B cell (primary cell): ENCODE measurements around the gene ADPRS. TPM values are rescaled to one million over a fixed set of nuclear protein-coding genes. Genes with fewer than 3 reads are reported as not detected.

Source experiments
- ATAC-seq: fragments of 200-7000 bp; cut with Tn5 transposase; one replicate; pipeline ENCODE4 v1.10.0; 2021; ENCODE audit warnings: low read depth, mild to moderate bottlenecking, moderate number of reproducible peaks, moderate library complexity
- CTCF ChIA-PET: fragments of 350-600 bp; sonication (Branson Sonifier 250); formaldehyde crosslinking; loops from one replicate; lab custom pipeline; 2021; ENCODE audit warnings: antibody characterized with exemption, inconsistent platforms; lab: Charles Lee
- POLR2A ChIA-PET: fragments of 350-600 bp; sonication (Branson Sonifier 250); formaldehyde crosslinking; loops from one replicate; lab custom pipeline; 2021; ENCODE audit warnings: antibody characterized with exemption; lab: Charles Lee
- DNase-seq: peaks from one replicate; pipeline ENCODE4 v3.0.0; 2013
- H2AFZ ChIP-seq: 2 replicates; pipeline ENCODE4 v1.6.1; 2012; ENCODE audit warnings: mild to moderate bottlenecking, low read depth, low read length; ENCODE audit not compliant: insufficient read depth, poor library complexity, severe bottlenecking
- H3K27ac ChIP-seq, 2 donors: 1 replicate in 1 of 2; 2 replicates in 1 of 2; pipeline ENCODE4 v1.5.1; 2012 to 2013; ENCODE audit warnings: low read length in 2 of 2, mild to moderate bottlenecking in 2 of 2, moderate library complexity in 1 of 2
- H3K27me3 ChIP-seq, 4 experiments: fragments of 200-600 bp in 1 of 4; sonication (generic) in 1 of 4; replicated peaks in 1 of 4; 1 replicate in 2 of 4; 2 replicates in 2 of 4; pipeline versions ENCODE4 v1.6.1 to v1.7.0; 2013 to 2016; ENCODE audit warnings: low read length in 3 of 4, mild to moderate bottlenecking in 2 of 4, mixed read lengths in 1 of 4, moderate library complexity in 1 of 4; ENCODE audit not compliant: insufficient read depth in 4 of 4, control insufficient read depth in 3 of 4; ENCODE audit errors: control extremely low read depth in 1 of 4
- H3K36me3 ChIP-seq, 2 experiments: replicated peaks in 1 of 2; 1 replicate in 1 of 2; 2 replicates in 1 of 2; pipeline versions ENCODE4 v1.6.1 to v1.7.1; 2013; ENCODE audit warnings: low read length in 1 of 2; ENCODE audit not compliant: insufficient read depth in 2 of 2, control insufficient read depth in 1 of 2; ENCODE audit errors: control extremely low read depth in 1 of 2, extremely low read depth in 1 of 2
- H3K4me1 ChIP-seq, 2 donors: fragments of 200-600 bp in 1 of 2; sonication (generic) in 1 of 2; 1 replicate in 1 of 2; 2 replicates in 1 of 2; pipeline versions ENCODE4 v1.5.1 to v1.6.1; 2013 to 2017; ENCODE audit warnings: low read length in 2 of 2; ENCODE audit not compliant: control insufficient read depth in 2 of 2, insufficient read depth in 2 of 2
- H3K4me2 ChIP-seq: replicated peaks from 2 replicates; pipeline ENCODE3; 2012; ENCODE audit warnings: mild to moderate bottlenecking, low read depth, low read length; ENCODE audit not compliant: poor library complexity, severe bottlenecking
- H3K4me3 ChIP-seq, 5 experiments: fragments of 200-600 bp in 1 of 5; sonication (generic) in 1 of 5; 1 replicate in 3 of 5; 2 replicates in 2 of 5; pipeline versions ENCODE4 v1.5.1 to v1.7.0; 2011 to 2016; ENCODE audit warnings: low read length in 4 of 5, mild to moderate bottlenecking in 4 of 5, low read depth in 2 of 5, control low read depth in 1 of 5, moderate library complexity in 1 of 5; ENCODE audit not compliant: insufficient read depth in 1 of 5; ENCODE audit errors: control extremely low read depth in 1 of 5, extremely low read depth in 1 of 5
- H3K79me2 ChIP-seq: fragments of 200-600 bp; sonication (generic); one replicate; pipeline ENCODE4 v1.6.0; 2016; ENCODE audit warnings: low read length; ENCODE audit not compliant: control insufficient read depth, insufficient read depth
- H3K9ac ChIP-seq: fragments of 200-600 bp; sonication (generic); 2 replicates; pipeline ENCODE4 v1.6.1; 2017; ENCODE audit warnings: mild to moderate bottlenecking, low read length, moderate library complexity
- H3K9me3 ChIP-seq, 3 donors: one replicate each; pipeline versions ENCODE4 v1.6.1 to v1.7.1; 2013; ENCODE audit warnings: low read length in 2 of 3; ENCODE audit not compliant: control insufficient read depth in 2 of 3, insufficient read depth in 1 of 3; ENCODE audit errors: control extremely low read depth in 1 of 3
- H4K20me1 ChIP-seq: 2 replicates; pipeline ENCODE4 v1.6.0; 2012; ENCODE audit warnings: mild to moderate bottlenecking, low read length; ENCODE audit not compliant: insufficient read depth, control insufficient read depth, poor library complexity, severe bottlenecking
- H3K27ac Mint-ChIP-seq: one replicate; pipeline ENCODE4 v1.8.0; 2021; ENCODE audit warnings: mixed read lengths
- H3K27me3 Mint-ChIP-seq: one replicate; pipeline ENCODE4 v1.8.0; 2021; ENCODE audit warnings: mixed read lengths
- H3K4me1 Mint-ChIP-seq: one replicate; pipeline ENCODE4 v1.8.0; 2021; ENCODE audit warnings: mixed read lengths
- H3K4me3 Mint-ChIP-seq: one replicate; pipeline ENCODE4 v1.8.0; 2021; ENCODE audit warnings: mixed read lengths
- H3K9me3 Mint-ChIP-seq: one replicate; pipeline ENCODE4 v1.8.0; 2022; ENCODE audit warnings: mixed read lengths; ENCODE audit not compliant: insufficient read depth
- CTCF ChIP-seq: fragments of 200-600 bp; IDR thresholded peaks from one replicate; pipeline ENCODE4 v1.8.0; 2022; ENCODE audit warnings: antibody characterized with exemption, mild to moderate bottlenecking
- EZH2 ChIP-seq: IDR thresholded peaks from 2 replicates; pipeline ENCODE4 v1.6.1; 2012; ENCODE audit warnings: borderline replicate concordance, low read depth, mild to moderate bottlenecking, moderate library complexity, low read length; ENCODE audit not compliant: insufficient read depth, poor library complexity, severe bottlenecking
- WGBS: methylation state at CpG from one replicate; pipeline ENCODE4 v1.1.5; 2013; ENCODE audit warnings: missing lambda C conversion rate; ENCODE audit not compliant: insufficient coverage; 5-methylcytosine and 5-hydroxymethylcytosine counted together
- intact Hi-C: fragments of 100-400 bp; cut with micrococcal nuclease; formaldehyde crosslinking; loops from one replicate; pipeline ENCODE4 v1.10.0; 2022
- polyA minus RNA-seq: library from RNA; depleted of rRNA, polyadenylated mRNA; stranded (reverse); fragments of >200 nt; gene quantifications from 2 replicates; pipeline ENCODE4 v1.2.3, GENCODE V29; 2012
- polyA plus RNA-seq: library from polyadenylated mRNA; depleted of rRNA; stranded (reverse); fragments of >200 nt; gene quantifications from 2 replicates; pipeline ENCODE4 v1.2.3, GENCODE V29; 2012
- total RNA-seq, 2 donors: library from RNA; stranded (reverse); fragments of 120-200 nt in 1 of 2; gene quantifications; 1 replicate in 1 of 2; 2 replicates in 1 of 2; pipeline versions ENCODE4 v1.2.3 to v1.2.4, GENCODE V29; 2013 to 2022

The ADPRS gene
- 20.9 and 24.0 TPM in 2 replicates for total RNA-seq
- total RNA-seq (2013), result 20.3 TPM
- 15.0 and 17.4 TPM in 2 replicates for polyA plus RNA-seq
- 19.5 and 23.7 TPM in 2 replicates for polyA minus RNA-seq

- Histone ChIP-seq H3K4me1 (peaks cover 23 to 28% of the 10 kb centered on the region in 2 donors), H3K4me3 (peak within 1 kb of the TSS; percentile 79 to 98 (median 84)), H3K36me3 (peaks cover 0 to 27% of the 10 kb centered on the region in 2 experiments), H2AFZ (peak within 1 kb of the TSS; percentile 96), H3K27me3 (peaks cover 0 to 18% (median 9%) of the 10 kb centered on the region in 4 experiments), H4K20me1 (no peaks in the 10 kb centered on the region), H3K79me2 (peaks cover 45% of the 10 kb centered on the region), H3K27ac (peak within 1 kb of the TSS; percentile 78 to 92), H3K9ac (peak within 1 kb of the TSS; percentile 94), H3K4me2 (peak within 1 kb of the TSS; percentile 87), H3K9me3 (peaks cover 0 to 3% (median 0%) of the 10 kb centered on the region in 3 donors)
- under 1% methylated on average over 83 of the region's 84 CpGs for WGBS
- H3K27me3 Mint-ChIP-seq, result peaks cover 16% of the 10 kb centered on the region
- H3K9me3 Mint-ChIP-seq, result no peaks in the 10 kb centered on the region
- ATAC-seq, result peak; percentile 88
- DNase-seq, result peak; percentile 95
- peaks cover 22% of the 10 kb centered on the region for H3K4me1 Mint-ChIP-seq
- no peak for TF ChIP-seq EZH2
- peak; percentile 97 for TF ChIP-seq CTCF
- peak within 1 kb of the TSS; percentile 94 for H3K27ac Mint-ChIP-seq
- intact Hi-C loops, result loop anchor here (1.0 to 2.0 kb wide), 6 partner anchors 61 to 362 kb away; partner anchors contain the start of genes AGO1, AGO3, OSCP1 and THRAP3
- H3K4me3 Mint-ChIP-seq, result peak within 1 kb of the TSS; percentile 97
- POLR2A ChIA-PET, result interaction anchor here (1.0 to 1.5 kb wide), 2 partner anchors 61 to 136 kb away, joined by 3 read pairs; partner anchors contain the start of gene THRAP3
- CTCF ChIA-PET, result interaction anchor here (2.7 kb wide), 1 partner anchor 61 kb away, joined by 7 read pairs; the partner anchor contains the start of gene TRAPPC3
Measured at GRCh38 chr1:36088577-36089392, at the start of gene ADPRS. ADPRS (plus strand) TSS chr1:36088892; CDS start chr1:36088905, 13 bp downstream.

- H3K27ac ChIP-seq, result no peak overlapping the region
- no peak overlapping the region for H3K4me3 ChIP-seq
- POLR2A ChIA-PET, result no interaction called here
- H3K36me3 ChIP-seq, result peaks cover 3 to 46% of the 10 kb centered on the region in 2 experiments
- ATAC-seq (no peak), DNase-seq (no peak)
- Mint-ChIP-seq H3K27ac (no peak overlapping the region), H3K4me3 (no peak overlapping the region), H3K27me3 (no peaks in the 10 kb centered on the region), H3K9me3 (no peaks in the 10 kb centered on the region), H3K4me1 (no peaks in the 10 kb centered on the region)
- H3K27me3 ChIP-seq, result no peaks in the 10 kb centered on the region
- no peaks in the 10 kb centered on the region for H4K20me1 ChIP-seq
- no peak overlapping the region for H2AFZ ChIP-seq
- WGBS, result no CpG with 5 or more reads among the region's 2 CpGs
- CTCF ChIA-PET, result no interaction called here
- no peaks in the 10 kb centered on the region for H3K4me1 ChIP-seq
- no peak overlapping the region for H3K4me2 ChIP-seq
- intact Hi-C loops, result no loop called here
- no peak overlapping the region for H3K9ac ChIP-seq
- TF ChIP-seq CTCF (no peak), EZH2 (no peak)
- H3K9me3 ChIP-seq, result no peaks in the 10 kb centered on the region
- H3K79me2 ChIP-seq, result no peaks in the 10 kb centered on the region
Measured at GRCh38 chr1:36040238-36040637, 48.5 kb upstream of the ADPRS start.
